Neural progenitor cell (in vitro differentiated cells): Measurements from ENCODE around the gene EPS8.
"Not testable (repeated sequence)": the region's sequence is repeated elsewhere in the genome, so short reads cannot be mapped to it uniquely, and the experiment has no call there.

Source experiments
- EZH2 ChIP-seq: fragments of 200-600 bp; sonication (generic); IDR thresholded peaks from 2 replicates; pipeline ENCODE4 v1.6.1; 2017; ENCODE audit warnings: antibody characterized with exemption, mild to moderate bottlenecking, moderate library complexity
- EZH2phosphoT487 ChIP-seq: fragments of 200-600 bp; sonication (generic); IDR thresholded peaks from 2 replicates; pipeline ENCODE4 v1.6.1; 2017; ENCODE audit warnings: antibody characterized with exemption
- TF ChIP-seq, protein P1 (sequence below): fragments of 200-600 bp; sonication (generic); IDR thresholded peaks from 2 replicates; pipeline ENCODE4 v1.5.1; 2017; ENCODE audit warnings: antibody characterized with exemption, mild to moderate bottlenecking

DNA sequence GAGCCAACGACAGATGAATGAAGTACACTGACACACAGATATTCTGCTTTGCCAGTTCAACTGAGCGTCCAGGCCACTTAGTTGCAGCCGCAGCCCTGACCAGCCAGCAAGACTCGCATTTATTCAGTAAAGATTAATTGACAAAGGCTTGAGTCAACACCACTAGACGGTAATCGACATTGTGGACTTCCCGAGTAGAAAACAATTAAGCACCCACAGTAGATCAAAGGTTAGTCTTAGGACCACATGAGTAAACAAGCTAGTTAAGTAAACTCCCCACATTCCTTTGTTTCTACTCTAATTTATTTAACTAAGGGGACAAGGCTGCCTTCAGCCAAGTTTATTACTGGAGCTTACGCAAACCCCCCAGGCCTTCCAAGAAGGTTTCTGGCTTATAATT lies 172.7 kb downstream of the EPS8 start:
- TF ChIP-seq, protein P1, sequence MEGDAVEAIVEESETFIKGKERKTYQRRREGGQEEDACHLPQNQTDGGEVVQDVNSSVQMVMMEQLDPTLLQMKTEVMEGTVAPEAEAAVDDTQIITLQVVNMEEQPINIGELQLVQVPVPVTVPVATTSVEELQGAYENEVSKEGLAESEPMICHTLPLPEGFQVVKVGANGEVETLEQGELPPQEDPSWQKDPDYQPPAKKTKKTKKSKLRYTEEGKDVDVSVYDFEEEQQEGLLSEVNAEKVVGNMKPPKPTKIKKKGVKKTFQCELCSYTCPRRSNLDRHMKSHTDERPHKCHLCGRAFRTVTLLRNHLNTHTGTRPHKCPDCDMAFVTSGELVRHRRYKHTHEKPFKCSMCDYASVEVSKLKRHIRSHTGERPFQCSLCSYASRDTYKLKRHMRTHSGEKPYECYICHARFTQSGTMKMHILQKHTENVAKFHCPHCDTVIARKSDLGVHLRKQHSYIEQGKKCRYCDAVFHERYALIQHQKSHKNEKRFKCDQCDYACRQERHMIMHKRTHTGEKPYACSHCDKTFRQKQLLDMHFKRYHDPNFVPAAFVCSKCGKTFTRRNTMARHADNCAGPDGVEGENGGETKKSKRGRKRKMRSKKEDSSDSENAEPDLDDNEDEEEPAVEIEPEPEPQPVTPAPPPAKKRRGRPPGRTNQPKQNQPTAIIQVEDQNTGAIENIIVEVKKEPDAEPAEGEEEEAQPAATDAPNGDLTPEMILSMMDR, result not testable (repeated sequence)
- TF ChIP-seq EZH2, EZH2phosphoT487: not testable (repeated sequence)
